OCI-LY3 (cell line): Measurements from ENCODE around the gene PPIL1.

Source experiments
- H2AFZ ChIP-seq: fragments of 200-600, 300-600 bp; shearing (Covaris generic); 2 replicates; pipeline ENCODE4 v1.6.0; 2014; ENCODE audit warnings: antibody characterized with exemption, low read depth, low read length
- H3K27ac ChIP-seq: fragments of 200-600, 300-600 bp; sonication (generic); 2 replicates; pipeline ENCODE4 v1.5.1; 2014; ENCODE audit warnings: mild to moderate bottlenecking, low read length, moderate library complexity, mixed read lengths
- H3K27me3 ChIP-seq: fragments of 200-600, 300-600 bp; sonication (generic); 2 replicates; pipeline ENCODE4 v1.6.1; 2014; ENCODE audit warnings: low read depth, low read length, mixed read lengths
- H3K36me3 ChIP-seq: fragments of 200-600, 300-600 bp; sonication (generic); replicated peaks from 2 replicates; pipeline ENCODE3; 2014; ENCODE audit warnings: low read depth, low read length, mixed read lengths
- H3K4me1 ChIP-seq: fragments of 300-600, 200-600 bp; sonication (generic); 2 replicates; pipeline ENCODE4 v1.6.1; 2014; ENCODE audit warnings: low read length, mixed read lengths
- H3K4me2 ChIP-seq: fragments of 200-600, 300-600 bp; sonication (generic); 2 replicates; pipeline ENCODE4 v1.6.1; 2014; ENCODE audit warnings: low read length, mixed read lengths
- H3K4me3 ChIP-seq: fragments of 300-600, 200-600 bp; sonication (generic); 2 replicates; pipeline ENCODE4 v1.5.1; 2014; ENCODE audit warnings: antibody characterized with exemption, mild to moderate bottlenecking, low read length, moderate library complexity
- H3K79me2 ChIP-seq: fragments of 300-600, 200-600 bp; shearing (Covaris generic); 2 replicates; pipeline ENCODE4 v1.6.1; 2014; ENCODE audit warnings: mild to moderate bottlenecking, low read length, mixed read lengths
- H3K9ac ChIP-seq: fragments of 300-600, 200-600 bp; shearing (Covaris generic); 2 replicates; pipeline ENCODE4 v1.6.0; 2014; ENCODE audit warnings: mild to moderate bottlenecking, low read length, moderate library complexity
- H3K9me3 ChIP-seq: fragments of 200-600, 300-600 bp; shearing (Covaris generic); 2 replicates; pipeline ENCODE4 v1.6.1; 2014; ENCODE audit warnings: low read length, mixed read lengths; ENCODE audit not compliant: insufficient read depth
- H4K20me1 ChIP-seq: fragments of 200-600, 300-600 bp; sonication (generic); 2 replicates; pipeline ENCODE4 v1.6.1; 2016; ENCODE audit warnings: low read length, mixed read lengths; ENCODE audit not compliant: insufficient read depth
- CTCF ChIP-seq: fragments of 200-600, 300-600 bp; sonication (generic); IDR thresholded peaks from 2 replicates; pipeline ENCODE4 v1.5.1; 2014; ENCODE audit warnings: antibody characterized with exemption, low read length, low read depth
- EZH2phosphoT487 ChIP-seq: fragments of 200-600 bp; shearing (Covaris generic); IDR thresholded peaks from 2 replicates; pipeline ENCODE4 v1.6.1; 2018; ENCODE audit warnings: antibody characterized with exemption, mixed run types, low read depth

The PPIL1 gene

GRCh38 chr6:36865835-36866234 is 8.8 kb downstream of the PPIL1 start:
- no peak overlapping the region for H3K9ac ChIP-seq
- no peak overlapping the region for H3K4me2 ChIP-seq
- no peak overlapping the region for H3K4me3 ChIP-seq
- 0 out of 2 replicates have a peak, but pooled peaks cover 7% of the 10 kb centered on the region for H4K20me1 ChIP-seq
- no peak overlapping the region for H3K27ac ChIP-seq
- H3K4me1 ChIP-seq, result no peaks in the 10 kb centered on the region
- H3K79me2 ChIP-seq, result peaks cover 87% of the 10 kb centered on the region
- no peak overlapping the region for H2AFZ ChIP-seq
- no peaks in the 10 kb centered on the region for H3K27me3 ChIP-seq
- no peaks in the 10 kb centered on the region for H3K9me3 ChIP-seq
- H3K36me3 ChIP-seq, result peaks cover 66% of the 10 kb centered on the region
- TF ChIP-seq EZH2phosphoT487 (no peak), CTCF (no peak)

GRCh38 chr6:36863670-36864540 is 10.7 kb downstream of the PPIL1 start:
- H3K9me3 ChIP-seq, result no peaks in the 10 kb centered on the region
- 0 out of 2 replicates have a peak, but pooled peaks cover 7% of the 10 kb centered on the region for H4K20me1 ChIP-seq
- H3K4me3 ChIP-seq, result no peak overlapping the region
- no peak overlapping the region for H3K27ac ChIP-seq
- no peaks in the 10 kb centered on the region for H3K4me1 ChIP-seq
- H2AFZ ChIP-seq, result no peak overlapping the region
- peaks cover 90% of the 10 kb centered on the region for H3K79me2 ChIP-seq
- H3K9ac ChIP-seq, result no peak overlapping the region
- H3K4me2 ChIP-seq, result no peak overlapping the region
- H3K36me3 ChIP-seq, result peaks cover 73% of the 10 kb centered on the region
- H3K27me3 ChIP-seq, result no peaks in the 10 kb centered on the region
- no peak for TF ChIP-seq CTCF
- no peak for TF ChIP-seq EZH2phosphoT487

GRCh38 chr6:36862848-36863382 is 11.7 kb downstream of the PPIL1 start:
- no peaks in the 10 kb centered on the region for H3K4me1 ChIP-seq
- no peak overlapping the region for H2AFZ ChIP-seq
- H3K4me2 ChIP-seq, result no peak overlapping the region
- no peaks in the 10 kb centered on the region for H3K27me3 ChIP-seq
- H3K79me2 ChIP-seq, result peaks cover 90% of the 10 kb centered on the region
- H3K27ac ChIP-seq, result no peak overlapping the region
- H3K4me3 ChIP-seq, result no peak overlapping the region
- TF ChIP-seq CTCF, result no peak
- no peak for TF ChIP-seq EZH2phosphoT487
- H4K20me1 ChIP-seq, result peaks cover 13% of the 10 kb centered on the region; the same call in 1 of the 2 replicates
- H3K9me3 ChIP-seq, result no peaks in the 10 kb centered on the region
- peaks cover 79% of the 10 kb centered on the region for H3K36me3 ChIP-seq
- H3K9ac ChIP-seq, result no peak overlapping the region

DNA sequence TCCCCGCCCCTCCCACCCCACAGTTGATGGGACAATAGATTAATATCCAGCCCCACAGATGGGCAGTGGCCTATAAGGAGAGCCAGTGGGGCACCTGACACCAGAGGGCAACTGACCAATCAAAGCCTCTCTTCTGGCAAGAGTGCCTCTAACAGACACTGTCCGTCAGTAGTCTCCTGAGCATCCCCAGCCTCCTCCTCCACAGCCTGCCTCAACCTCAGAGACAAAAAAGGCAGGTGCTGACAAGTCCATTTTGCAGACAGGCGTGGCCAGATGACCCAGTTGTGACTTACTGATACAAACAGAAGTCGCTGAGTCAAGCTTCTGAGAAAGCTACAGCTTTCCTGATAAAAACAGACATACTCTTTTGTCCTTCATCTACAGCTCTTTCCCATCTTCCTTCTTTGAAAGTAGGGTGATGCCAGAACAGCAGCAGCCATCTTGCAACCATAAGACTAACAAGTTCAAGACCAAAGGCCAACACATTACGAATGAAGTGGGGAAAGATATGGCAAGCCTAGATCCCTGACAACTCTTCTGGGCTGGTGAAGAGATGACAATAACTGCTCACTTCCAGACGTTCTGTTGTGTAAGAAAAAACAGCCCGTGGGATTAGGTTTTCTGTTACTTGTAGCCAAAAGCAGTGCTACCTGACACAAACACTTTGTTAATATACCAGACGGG is 12.3 kb downstream of the PPIL1 start:
- Histone ChIP-seq H3K27me3 (no peaks in the 10 kb centered on the region), H2AFZ (no peak overlapping the region), H4K20me1 (peaks cover 13% of the 10 kb centered on the region; the same call in 1 of the 2 replicates), H3K36me3 (peaks cover 78% of the 10 kb centered on the region), H3K79me2 (peaks cover 89% of the 10 kb centered on the region), H3K9me3 (no peaks in the 10 kb centered on the region), H3K4me2 (no peak overlapping the region), H3K9ac (no peak overlapping the region), H3K27ac (no peak overlapping the region), H3K4me3 (no peak overlapping the region), H3K4me1 (no peaks in the 10 kb centered on the region)
- TF ChIP-seq EZH2phosphoT487 (no peak), CTCF (no peak)
